Panc1 (cell line): ENCODE results near the gene RHOJ. TPM values are rescaled to one million over a fixed set of nuclear protein-coding genes. Genes with fewer than 3 reads are reported as not detected.

ENCODE experiments used
- ATAC-seq: fragments of 200-7000 bp; cut with Tn5 transposase; 2 replicates; pipeline ENCODE4 v1.9.1; 2020; ENCODE audit warnings: mild to moderate bottlenecking, moderate library complexity
- BruUV-seq: library from RNA; stranded (reverse); fragments of 400-500 nt; replicated peaks from 2 replicates; lab custom pipeline; 2021; lab: Mats Ljungman, UMichigan
- CTCF ChIA-PET: fragments of 300-600 bp; sonication (Branson Sonifier 250); formaldehyde crosslinking; loops from one replicate; lab custom pipeline; 2022; ENCODE audit warnings: antibody characterized with exemption; lab: Charles Lee
- POLR2A ChIA-PET: fragments of 300-600 bp; sonication (Branson Sonifier 250); formaldehyde crosslinking; loops from one replicate; lab custom pipeline; 2022; ENCODE audit warnings: antibody characterized with exemption; lab: Charles Lee
- DNase-seq: peaks from one replicate; pipeline ENCODE4 v3.0.0-alpha.2; 2010; ENCODE audit warnings: low read depth, low spot score
- H3K27ac ChIP-seq: 2 replicates; pipeline ENCODE4 v1.5.1; 2011; ENCODE audit warnings: mild to moderate bottlenecking, low read length, inconsistent platforms
- H3K27me3 ChIP-seq: fragments of 200-500 bp; sonication (Bioruptor generic); 2 replicates; pipeline ENCODE4 v1.6.0; 2014; ENCODE audit warnings: low read length, inconsistent platforms; ENCODE audit not compliant: control insufficient read depth, insufficient read depth
- H3K36me3 ChIP-seq: fragments of 200-500 bp; sonication (Bioruptor generic); 2 replicates; pipeline ENCODE4 v1.5.1; 2014; ENCODE audit warnings: inconsistent platforms, mild to moderate bottlenecking, low read length, moderate library complexity; ENCODE audit not compliant: control insufficient read depth, insufficient read depth
- H3K4me1 ChIP-seq: 2 replicates; pipeline ENCODE4 v1.5.1; 2011; ENCODE audit warnings: inconsistent platforms, mild to moderate bottlenecking, low read length, moderate library complexity; ENCODE audit not compliant: control insufficient read depth, insufficient read depth
- H3K4me3 ChIP-seq, 2 experiments: 2 replicates each; pipeline ENCODE4 v1.5.1; 2011 to 2012; ENCODE audit warnings: low read depth in 2 of 2, low read length in 2 of 2, mild to moderate bottlenecking in 2 of 2, inconsistent platforms in 1 of 2, moderate library complexity in 1 of 2
- H3K9me3 ChIP-seq: fragments of 200-500 bp; sonication (Bioruptor generic); 2 replicates; pipeline ENCODE4 v1.5.1; 2014; ENCODE audit warnings: low read depth, mild to moderate bottlenecking, inconsistent platforms, low read length, moderate library complexity; ENCODE audit not compliant: control insufficient read depth, insufficient read depth
- CTCF ChIP-seq: fragments of 450-650 bp; IDR thresholded peaks from 2 replicates; pipeline ENCODE4 v1.5.1; 2017; ENCODE audit warnings: mild to moderate bottlenecking
- POLR2AphosphoS5 ChIP-seq: IDR thresholded peaks from 2 replicates; pipeline ENCODE4 v1.6.1; 2012; ENCODE audit warnings: mild to moderate bottlenecking, low read depth, low read length, moderate library complexity
- REST ChIP-seq, 2 experiments: IDR thresholded peaks; 2 replicates each; pipeline ENCODE4 v1.6.1; 2011 to 2012; ENCODE audit warnings: low read depth in 2 of 2, control low read depth in 1 of 2, low read length in 1 of 2, mild to moderate bottlenecking in 1 of 2, moderate library complexity in 1 of 2; ENCODE audit not compliant: insufficient read depth in 1 of 2
- SIN3A ChIP-seq: IDR thresholded peaks from 2 replicates; pipeline ENCODE4 v1.6.1; 2012; ENCODE audit warnings: low read depth, mild to moderate bottlenecking, low read length, moderate library complexity, borderline replicate concordance; ENCODE audit not compliant: insufficient read depth
- TCF7L2 ChIP-seq: IDR thresholded peaks from 2 replicates; pipeline ENCODE4 v1.6.1; 2011; ENCODE audit warnings: mild to moderate bottlenecking, low read depth, low read length, inconsistent platforms
- in situ Hi-C: cut with HindIII; loops from 2 replicates; pipeline ENCODE4 v1.10.0; 2016; ENCODE audit warnings: low sequenced_read_pairs, low pct_unique_long_range_greater_than_20kb
- intact Hi-C: fragments of 100-400 bp; cut with micrococcal nuclease; formaldehyde crosslinking; loops from one replicate; pipeline ENCODE4 v1.10.0; 2022; ENCODE audit not compliant: unreplicated experiment
- total RNA-seq: library from RNA; stranded (reverse); gene quantifications from one replicate; pipeline ENCODE4 v1.2.1, GENCODE V29; 2021; ENCODE audit not compliant: unreplicated experiment

Gene RHOJ
- total RNA-seq, 1 experiment from 2014 or later: 0.28 TPM

DNA sequence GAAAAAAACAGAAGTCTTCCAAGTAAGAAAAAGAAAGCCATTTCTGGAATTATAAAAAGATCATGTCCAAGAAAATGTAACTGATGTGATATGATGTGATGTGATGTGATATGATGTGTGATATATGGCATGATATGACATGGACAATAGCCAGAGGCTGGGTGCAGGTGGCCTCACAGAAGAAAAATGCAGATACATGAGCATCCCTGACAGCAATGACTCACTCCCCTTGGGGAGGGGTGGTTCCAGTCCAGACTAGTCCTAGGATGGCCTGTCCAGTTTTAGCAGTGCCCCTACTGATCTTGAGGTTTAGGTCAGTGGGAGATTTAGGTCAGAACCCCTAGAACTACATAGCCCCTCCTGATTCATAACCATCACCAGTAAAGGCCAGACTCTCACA is 3.5 kb upstream of the RHOJ start:
- no TSS peak for BruUV-seq
- intact Hi-C loops: no loop called here
- H3K4me3 ChIP-seq: no peak overlapping the region
- no peak overlapping the region for H3K27ac ChIP-seq
- no peaks in the 10 kb centered on the region for H3K27me3 ChIP-seq
- ChIA-PET CTCF (no interaction called here), POLR2A (no interaction called here)
- TF ChIP-seq REST (IDR thresholded peaks at IDR 0.05; ENCODE audit: insufficient read depth in 1 of 2, low read depth in 2 of 2, low read length in 1 of 2): no peak
- no peaks in the 10 kb centered on the region for H3K36me3 ChIP-seq
- no peaks in the 10 kb centered on the region for H3K9me3 ChIP-seq
- no peak for ATAC-seq
- DNase-seq: no peak
- H3K4me1 ChIP-seq: no peaks in the 10 kb centered on the region
- in situ Hi-C loops: no loop called here

DNA sequence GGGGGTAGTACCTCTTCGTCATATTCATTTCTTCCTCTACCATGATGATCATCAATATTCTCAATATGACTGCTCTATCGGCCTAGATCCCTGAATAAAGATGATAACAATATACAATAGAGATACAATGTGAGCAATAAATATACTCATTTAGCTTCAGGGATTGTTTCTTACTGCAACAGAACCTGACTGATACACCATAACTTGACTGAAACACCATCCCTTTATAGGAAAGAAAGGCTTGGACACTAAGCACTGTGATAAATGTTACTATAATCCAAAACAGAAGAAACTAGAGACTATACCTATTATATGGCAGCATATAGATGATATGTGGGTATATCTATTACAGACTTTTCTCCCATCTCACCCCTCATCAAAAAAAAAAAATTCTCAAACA is 1.2 kb upstream of the RHOJ start:
- no TSS peak for BruUV-seq
- no peak for DNase-seq
- Histone ChIP-seq H3K36me3 (no peaks in the 10 kb centered on the region), H3K9me3 (no peaks in the 10 kb centered on the region), H3K27ac (no peak overlapping the region), H3K27me3 (no peaks in the 10 kb centered on the region), H3K4me3 (no peak overlapping the region), H3K4me1 (no peaks in the 10 kb centered on the region)
- no peak for TF ChIP-seq TCF7L2
- no peak for TF ChIP-seq REST (IDR thresholded peaks at IDR 0.05; ENCODE audit: insufficient read depth in 1 of 2, low read depth in 2 of 2, low read length in 1 of 2)
- TF ChIP-seq CTCF: no peak
- TF ChIP-seq POLR2AphosphoS5: no peak
- TF ChIP-seq SIN3A: no peak
- no peak for ATAC-seq
- intact Hi-C loops (no loop called here), in situ Hi-C loops (no loop called here)
- ChIA-PET POLR2A (no interaction called here), CTCF (interaction anchor here (0.6 kb wide), 1 partner anchor 30 kb away, joined by 6 read pairs; no protein-coding TSS in a partner anchor)
